GM18526 (cell line): ENCODE measurements around the gene CFAP65.

Experiments
- POLR2A ChIP-seq: IDR thresholded peaks from 3 replicates; pipeline ENCODE4 v1.6.1; 2011; ENCODE audit not compliant: insufficient read length; ENCODE audit errors: extremely low read depth

The CFAP65 gene

GRCh38 chr2:219041252-219041651 is at the start of gene CFAP65:
CFAP65 (minus strand) TSS chr2:219041516; CDS start chr2:219039048, 2,468 bp downstream.
- no peak for TF ChIP-seq POLR2A

GRCh38 chr2:219090436-219091299 is 49.4 kb upstream of the CFAP65 start:
- no peak for TF ChIP-seq POLR2A

- no peak for TF ChIP-seq POLR2A
Measured at GRCh38 chr2:219089330-219089729, 48.0 kb upstream of the CFAP65 start.

- TF ChIP-seq POLR2A = no peak
Measured at GRCh38 chr2:219087848-219088247, 46.5 kb upstream of the CFAP65 start.

GRCh38 chr2:219087361-219087760 is 46.0 kb upstream of the CFAP65 start:
- no peak for TF ChIP-seq POLR2A

GRCh38 chr2:219086196-219086595 is 44.9 kb upstream of the CFAP65 start:
- TF ChIP-seq POLR2A = no peak

- TF ChIP-seq POLR2A = no peak
Measured at GRCh38 chr2:219084791-219085190, 43.5 kb upstream of the CFAP65 start.

- TF ChIP-seq POLR2A = no peak
Measured at GRCh38 chr2:219082332-219082958, 41.1 kb upstream of the CFAP65 start.

- TF ChIP-seq POLR2A = no peak
Measured at GRCh38 chr2:219081701-219082331, 40.5 kb upstream of the CFAP65 start.

GRCh38 chr2:219081096-219081495 is 39.8 kb upstream of the CFAP65 start:
- no peak for TF ChIP-seq POLR2A

GRCh38 chr2:219079417-219079816 is 38.1 kb upstream of the CFAP65 start:
- no peak for TF ChIP-seq POLR2A

- TF ChIP-seq POLR2A = no peak
Measured at GRCh38 chr2:219078951-219079350, 37.6 kb upstream of the CFAP65 start.

- no peak for TF ChIP-seq POLR2A
Measured at GRCh38 chr2:219078126-219078525, 36.8 kb upstream of the CFAP65 start.

GRCh38 chr2:219076253-219076652 is 34.9 kb upstream of the CFAP65 start:
- no peak for TF ChIP-seq POLR2A

GRCh38 chr2:219073413-219074129 is 32.3 kb upstream of the CFAP65 start:
- TF ChIP-seq POLR2A = no peak

GRCh38 chr2:219072741-219073250 is 31.5 kb upstream of the CFAP65 start:
- no peak for TF ChIP-seq POLR2A
